GM21447 (cell line): ENCODE results near the gene EOMES.

Source experiments
- ATAC-seq: cut with Tn5 transposase; IDR thresholded peaks from one replicate; pipeline ENCODE4 v1.9.1; 2021; ENCODE audit not compliant: unreplicated experiment

Gene EOMES

GRCh38 chr3:27681249-27681748 is 40.8 kb downstream of the EOMES start:
- ATAC-seq: peak; percentile 85

DNA sequence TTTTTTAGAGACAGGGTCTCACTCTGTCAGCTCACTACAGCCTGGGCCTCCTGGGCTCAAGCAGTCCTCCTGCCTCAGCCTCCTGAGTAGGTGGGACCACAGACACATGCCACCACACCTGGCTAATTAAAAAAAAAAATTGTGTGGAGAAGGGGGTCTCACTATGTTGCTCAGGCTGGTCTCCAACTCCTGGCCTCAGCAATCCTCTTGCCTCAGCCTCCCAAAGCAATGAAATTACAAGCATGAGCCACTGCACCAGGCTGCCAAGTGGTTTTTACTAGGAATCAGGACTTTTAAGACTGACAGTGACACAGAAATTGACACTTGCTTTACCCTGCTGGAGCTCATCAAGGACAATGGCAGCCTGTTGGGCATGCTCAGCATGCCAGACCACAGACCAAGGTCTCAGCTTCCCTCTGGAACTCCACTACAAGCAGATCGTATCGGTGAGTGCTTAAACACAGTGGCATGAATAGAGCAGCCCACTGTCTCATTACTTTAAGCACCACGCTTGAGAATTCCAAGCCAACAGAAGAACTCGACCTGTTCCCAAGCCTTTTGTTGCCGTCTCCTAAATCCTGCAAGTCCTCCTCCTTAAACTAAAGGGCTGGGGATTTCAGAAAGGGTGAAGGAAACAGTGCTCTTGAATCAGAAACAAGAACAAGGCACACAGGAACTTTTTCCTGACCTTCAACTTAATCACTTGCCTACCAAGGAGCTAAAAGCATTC is 41.4 kb downstream of the EOMES start:
- peak; percentile 8 for ATAC-seq

- ATAC-seq: no peak
Measured at GRCh38 chr3:27679691-27680090, 42.4 kb downstream of the EOMES start.

DNA sequence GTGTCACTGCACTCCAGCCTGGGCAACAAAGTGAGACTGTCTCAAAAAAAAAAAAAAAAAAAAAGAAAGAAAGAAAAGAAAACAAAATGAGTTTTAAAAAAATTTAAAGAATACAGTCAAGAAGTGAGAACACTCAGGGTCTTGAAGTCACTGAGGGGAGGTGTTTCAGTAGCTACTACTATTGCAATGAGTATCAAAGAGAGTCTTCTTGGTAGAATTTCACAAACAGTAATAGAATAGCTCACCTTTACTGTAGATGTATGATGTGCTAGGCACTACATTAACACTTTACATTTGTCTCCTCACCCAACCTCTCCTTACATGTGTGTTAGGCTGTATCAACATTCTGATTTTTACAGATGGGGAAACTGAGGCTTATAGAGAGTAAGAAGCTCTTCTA is 43.9 kb downstream of the EOMES start:
- no peak for ATAC-seq

DNA sequence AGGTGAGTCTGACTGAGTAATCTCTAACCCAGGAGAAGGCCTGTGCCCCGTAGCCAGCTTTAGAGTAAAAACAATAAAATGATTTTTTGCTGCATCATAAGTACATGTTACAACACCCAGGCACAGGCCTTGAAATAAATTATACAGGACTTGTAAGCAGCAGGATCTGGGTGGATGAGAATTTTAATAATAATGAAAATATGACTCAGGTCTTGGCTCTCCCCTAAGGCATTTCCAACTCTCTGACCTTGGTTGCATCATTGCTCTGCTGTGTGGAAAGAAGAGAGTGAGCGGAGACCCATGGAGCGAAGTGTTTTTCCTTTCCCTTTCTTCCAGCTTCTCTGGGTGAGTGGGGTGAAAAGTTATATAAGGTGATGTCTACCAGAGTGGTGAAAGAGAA is 44.6 kb downstream of the EOMES start:
- no peak for ATAC-seq

DNA sequence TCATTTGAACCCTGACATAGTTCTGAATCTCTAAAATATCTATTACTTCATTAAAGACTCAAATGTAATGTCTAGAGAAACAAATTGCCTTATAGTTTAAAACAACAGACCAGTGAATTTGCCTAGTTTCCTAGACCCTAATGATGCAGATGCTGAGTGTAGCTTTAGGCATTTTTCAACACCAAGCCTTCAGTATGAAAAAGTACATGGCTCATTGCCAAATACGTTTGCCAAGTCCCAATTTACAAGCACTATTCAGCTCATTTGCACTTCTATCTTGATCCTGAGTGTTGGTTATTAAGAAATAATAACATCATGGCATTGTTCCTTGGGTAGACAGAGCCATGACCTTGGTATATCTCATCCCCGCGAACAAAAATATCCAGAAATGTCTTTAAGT is 46.8 kb downstream of the EOMES start:
- ATAC-seq: no peak

DNA sequence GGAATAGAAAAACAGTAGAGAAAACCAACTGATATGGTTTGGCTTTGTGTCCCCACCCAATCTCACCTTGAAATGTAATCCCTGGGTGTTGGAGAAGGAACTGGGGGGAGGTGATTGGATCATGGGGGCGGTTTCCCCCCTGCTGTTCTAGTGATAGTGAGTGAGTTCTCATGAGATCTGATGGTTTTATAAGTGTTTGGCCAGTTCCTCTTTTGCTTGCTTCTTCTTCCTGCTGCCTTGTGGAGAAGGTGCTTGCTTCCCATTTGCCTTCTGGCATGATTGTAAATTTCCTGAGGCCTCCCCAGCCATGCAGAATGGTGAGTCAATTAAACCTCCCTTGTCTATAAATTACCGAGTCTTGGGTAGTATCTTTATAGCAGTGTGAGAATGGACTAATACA is 48.4 kb downstream of the EOMES start:
- ATAC-seq: no peak

GRCh38 chr3:27671101-27671500 is 51.0 kb downstream of the EOMES start:
- ATAC-seq: no peak

- ATAC-seq: no peak
Measured at GRCh38 chr3:27670619-27671018, 51.5 kb downstream of the EOMES start.

DNA sequence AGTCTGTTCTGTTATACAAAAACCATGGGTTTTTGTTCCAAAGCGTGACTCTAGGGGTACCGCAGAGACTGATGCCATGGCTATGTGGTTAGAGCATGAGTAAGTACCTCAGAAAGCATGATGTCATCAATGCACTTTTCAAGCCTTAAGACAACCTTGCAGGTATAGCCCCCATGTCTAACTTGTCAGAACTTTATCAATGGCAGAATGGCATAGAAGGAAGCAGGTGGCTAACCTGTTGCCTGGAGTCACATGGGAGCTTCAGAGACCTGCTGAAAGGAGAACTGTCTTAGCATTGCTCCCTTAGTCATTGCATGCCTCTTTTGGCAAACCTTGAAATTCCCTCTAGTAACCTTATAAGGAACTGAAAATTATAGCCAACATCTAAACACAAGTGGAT is 52.5 kb downstream of the EOMES start:
- ATAC-seq: no peak

GRCh38 chr3:27667751-27668150 is 54.4 kb downstream of the EOMES start:
- no peak for ATAC-seq

DNA sequence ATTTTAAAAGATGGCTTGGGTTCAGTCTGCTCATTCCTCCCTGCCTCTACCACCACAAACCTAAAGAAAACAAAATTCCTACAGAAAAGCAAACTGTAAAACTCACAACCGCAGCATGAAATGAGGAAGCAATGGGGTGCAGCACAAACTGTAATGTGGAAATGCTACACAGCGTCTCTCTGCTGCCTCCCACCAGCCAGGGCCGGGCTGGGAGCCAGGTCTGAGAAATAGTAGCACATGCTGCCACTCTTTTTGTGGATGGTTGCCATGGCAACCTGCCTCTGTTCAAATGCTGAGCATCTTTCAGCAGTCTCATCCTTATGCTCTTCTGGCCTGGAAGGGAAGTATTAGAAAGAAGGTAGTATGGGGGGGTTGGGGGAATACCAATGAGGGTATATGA is 55.4 kb downstream of the EOMES start:
- ATAC-seq: no peak

GRCh38 chr3:27666272-27666671 is 55.9 kb downstream of the EOMES start:
- peak; percentile 72 for ATAC-seq
